ENCODE data around the gene C11orf71. TPM values are rescaled to one million over a fixed set of nuclear protein-coding genes. Genes with fewer than 3 reads are reported as not detected.

Gene C11orf71
- total RNA-seq, 1 donor from 2014 or later: 6.7 TPM

DNA sequence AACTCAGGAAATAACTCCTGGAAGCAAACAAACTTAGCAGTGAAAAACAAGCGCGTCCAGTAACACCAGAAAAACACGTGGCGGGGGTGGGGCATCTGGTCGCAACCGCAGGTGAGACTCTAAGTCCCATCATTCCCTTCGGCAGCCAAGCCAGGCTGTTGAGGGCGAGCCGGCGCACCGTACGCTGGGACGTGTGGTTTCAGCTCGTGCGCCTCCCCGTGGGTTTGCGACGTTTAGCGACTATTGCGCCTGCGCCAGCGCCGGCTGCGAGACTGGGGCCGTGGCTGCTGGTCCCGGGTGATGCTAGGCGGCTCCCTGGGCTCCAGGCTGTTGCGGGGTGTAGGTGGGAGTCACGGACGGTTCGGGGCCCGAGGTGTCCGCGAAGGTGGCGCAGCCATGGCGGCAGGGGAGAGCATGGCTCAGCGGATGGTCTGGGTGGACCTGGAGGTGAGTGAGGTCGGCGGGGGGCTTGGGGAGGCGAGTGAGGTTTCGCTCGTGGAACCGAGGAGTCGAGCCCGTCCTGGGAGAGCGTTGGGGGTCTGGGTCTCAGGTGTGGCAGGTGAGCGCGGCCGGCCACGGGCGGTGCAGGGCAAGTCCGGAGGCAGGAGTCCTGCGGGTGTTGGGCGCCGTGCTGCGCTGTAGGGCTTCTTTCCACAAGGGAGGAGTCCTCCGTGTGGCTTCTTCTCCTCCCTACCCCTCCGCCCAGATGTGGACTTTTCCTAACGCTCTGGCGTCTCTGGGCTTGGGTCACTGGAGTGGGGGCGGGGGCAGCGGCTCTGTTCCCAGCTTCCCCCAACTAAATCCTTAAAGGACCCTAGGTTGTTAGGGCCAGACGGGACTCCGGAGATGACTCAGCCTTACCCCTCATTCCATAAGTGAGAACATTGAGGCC, 39.2 kb upstream of the C11orf71 start, which contains the start of gene REXO2:
Gene REXO2 (plus strand): TSS at position 239 of the 892 bp plus-strand sequence. CDS start 62 bp downstream, at position 301.
- peak; percentile 90 for DNase-seq (ENCODE audit: low spot score)
- H3K27ac Mint-ChIP-seq (ENCODE audit: unreplicated experiment): peak within 1 kb of the TSS; percentile 91
- no peak for TF ChIP-seq CTCF (IDR thresholded peaks at IDR 0.05; ENCODE audit: unreplicated experiment)
- no peaks in the 10 kb centered on the region for H3K9me3 Mint-ChIP-seq (ENCODE audit: unreplicated experiment)
- no peaks in the 10 kb centered on the region for H3K27me3 Mint-ChIP-seq (ENCODE audit: unreplicated experiment)
- H3K36me3 Mint-ChIP-seq (ENCODE audit: low read depth, unreplicated experiment): peaks cover 12% of the 10 kb centered on the region
- H3K4me3 Mint-ChIP-seq (ENCODE audit: unreplicated experiment): peak within 1 kb of the TSS; percentile 99
- peaks cover 33% of the 10 kb centered on the region for H3K4me1 Mint-ChIP-seq (ENCODE audit: unreplicated experiment)

DNA sequence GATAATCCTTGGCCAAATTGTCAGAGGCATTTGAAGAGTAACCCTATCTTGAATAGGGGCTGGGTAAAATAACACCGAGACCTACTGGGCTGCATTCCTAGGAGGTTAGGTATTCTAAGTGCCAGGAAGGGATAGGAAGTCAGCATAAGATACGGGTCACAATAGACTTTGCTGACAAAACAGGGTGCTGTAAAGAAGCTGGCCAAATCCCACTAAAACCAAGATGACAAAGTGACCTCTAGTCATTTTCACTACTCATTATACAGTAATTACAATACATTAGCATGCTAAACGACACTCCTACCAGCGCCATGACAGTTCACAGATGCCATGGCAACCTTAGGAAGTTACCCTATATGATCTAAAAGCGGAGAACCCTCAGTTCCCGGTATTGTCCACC, 38.0 kb upstream of the C11orf71 start:
- peak; percentile 8 for DNase-seq (ENCODE audit: low spot score)
- no peaks in the 10 kb centered on the region for H3K27me3 Mint-ChIP-seq (ENCODE audit: unreplicated experiment)
- H3K4me1 Mint-ChIP-seq (ENCODE audit: unreplicated experiment): peaks cover 33% of the 10 kb centered on the region
- H3K9me3 Mint-ChIP-seq (ENCODE audit: unreplicated experiment): no peaks in the 10 kb centered on the region
- no peak for TF ChIP-seq CTCF (IDR thresholded peaks at IDR 0.05; ENCODE audit: unreplicated experiment)
- H3K36me3 Mint-ChIP-seq (ENCODE audit: low read depth, unreplicated experiment): peaks cover 12% of the 10 kb centered on the region
- peak overlapping the region; percentile 99 for H3K4me3 Mint-ChIP-seq (ENCODE audit: unreplicated experiment)
- H3K27ac Mint-ChIP-seq (ENCODE audit: unreplicated experiment): peak overlapping the region; percentile 91

DNA sequence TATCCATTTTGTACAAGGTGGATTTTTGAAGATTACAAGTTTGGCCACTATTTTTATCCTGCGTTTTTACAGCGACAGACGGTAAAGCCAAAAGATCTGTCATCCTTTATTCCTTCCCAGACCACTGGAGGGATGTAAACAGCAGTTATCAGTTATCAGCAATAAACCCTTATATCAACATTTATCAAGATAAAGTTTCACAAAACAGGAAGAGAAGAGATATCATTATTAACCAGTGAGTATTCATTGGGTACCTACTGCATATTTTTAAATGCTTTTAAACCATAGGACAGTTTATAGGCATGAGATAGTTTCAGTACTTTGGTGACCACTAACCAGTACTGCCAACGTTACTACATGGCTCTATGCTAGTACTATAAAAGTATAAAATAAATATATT, 33.1 kb upstream of the C11orf71 start:
- Mint-ChIP-seq H3K9me3 (ENCODE audit: unreplicated experiment) (no peaks in the 10 kb centered on the region), H3K4me3 (ENCODE audit: unreplicated experiment) (no peak overlapping the region), H3K36me3 (ENCODE audit: low read depth, unreplicated experiment) (peaks cover 7% of the 10 kb centered on the region), H3K27me3 (ENCODE audit: unreplicated experiment) (no peaks in the 10 kb centered on the region), H3K4me1 (ENCODE audit: unreplicated experiment) (peaks cover 16% of the 10 kb centered on the region), H3K27ac (ENCODE audit: unreplicated experiment) (no peak overlapping the region)
- DNase-seq (ENCODE audit: low spot score): no peak
- TF ChIP-seq CTCF (IDR thresholded peaks at IDR 0.05; ENCODE audit: unreplicated experiment): no peak

- Mint-ChIP-seq H3K9me3 (ENCODE audit: unreplicated experiment) (no peaks in the 10 kb centered on the region), H3K4me3 (ENCODE audit: unreplicated experiment) (no peak overlapping the region)
Observed at GRCh38 chr11:114432893-114433292, 32.6 kb upstream of the C11orf71 start.

More at GRCh38 chr11:114432893-114433292, 32.6 kb upstream of the C11orf71 start:
- Mint-ChIP-seq H3K27ac (ENCODE audit: unreplicated experiment) (no peak overlapping the region), H3K27me3 (ENCODE audit: unreplicated experiment) (no peaks in the 10 kb centered on the region), H3K4me1 (ENCODE audit: unreplicated experiment) (peaks cover 11% of the 10 kb centered on the region), H3K36me3 (ENCODE audit: low read depth, unreplicated experiment) (peaks cover 7% of the 10 kb centered on the region)
- no peak for TF ChIP-seq CTCF (IDR thresholded peaks at IDR 0.05; ENCODE audit: unreplicated experiment)
- no peak for DNase-seq (ENCODE audit: low spot score)
